Natural killer cell (primary cell): ENCODE measurements around the gene HM13. TPM values are rescaled to one million over a fixed set of nuclear protein-coding genes. Genes with fewer than 3 reads are reported as not detected.
"Not testable (repeated sequence)": the region's sequence is repeated elsewhere in the genome, so short reads cannot be mapped to it uniquely, and the experiment has no call there.

Experiments used
- ATAC-seq, 3 donors: fragments of 150-1000 bp in 2 of 3; fragments of 200-7000 bp in 1 of 3; cut with Tn5 transposase; 1 replicate in 1 of 3; 2 replicates in 2 of 3; pipeline ENCODE4 v1.10.0; 2021; ENCODE audit warnings: mild to moderate bottlenecking in 2 of 3, moderate library complexity in 2 of 3
- DNase-seq, 2 donors: peaks; one replicate each; pipeline versions ENCODE4 v3.0.0 to v3.0.0-alpha.2; 2013 to 2021; ENCODE audit warnings: mixed read lengths in 1 of 2
- H3K27ac ChIP-seq: one replicate; pipeline ENCODE4 v1.5.1; 2013; ENCODE audit warnings: mild to moderate bottlenecking, low read length
- H3K27me3 ChIP-seq: one replicate; pipeline ENCODE4 v1.6.1; 2013; ENCODE audit warnings: low read length; ENCODE audit not compliant: control insufficient read depth, insufficient read depth
- H3K36me3 ChIP-seq: one replicate; pipeline ENCODE4 v1.6.1; 2013; ENCODE audit warnings: low read length; ENCODE audit not compliant: control insufficient read depth, insufficient read depth
- H3K4me1 ChIP-seq: one replicate; pipeline ENCODE4 v1.6.1; 2013; ENCODE audit warnings: low read length; ENCODE audit not compliant: control insufficient read depth, insufficient read depth
- H3K4me3 ChIP-seq: one replicate; pipeline ENCODE4 v1.5.1; 2013; ENCODE audit warnings: low read length
- H3K9me3 ChIP-seq: one replicate; pipeline ENCODE4 v1.6.1; 2013; ENCODE audit warnings: low read length; ENCODE audit not compliant: control insufficient read depth, insufficient read depth
- H3K27ac Mint-ChIP-seq, 2 donors: one replicate each; pipeline ENCODE4 v1.8.0; 2022; ENCODE audit warnings: mild to moderate bottlenecking in 2 of 2, mixed read lengths in 2 of 2, moderate library complexity in 1 of 2
- H3K27me3 Mint-ChIP-seq, 2 donors: one replicate each; pipeline ENCODE4 v1.8.0; 2022; ENCODE audit warnings: low read depth in 2 of 2, mixed read lengths in 2 of 2
- H3K36me3 Mint-ChIP-seq: one replicate; pipeline ENCODE4 v1.8.0; 2022; ENCODE audit warnings: mixed read lengths
- H3K4me1 Mint-ChIP-seq, 2 donors: one replicate each; pipeline ENCODE4 v1.8.0; 2022; ENCODE audit warnings: mixed read lengths in 2 of 2
- H3K4me3 Mint-ChIP-seq: one replicate; pipeline ENCODE4 v1.8.0; 2022; ENCODE audit warnings: mild to moderate bottlenecking, moderate library complexity, mixed read lengths
- H3K9me3 Mint-ChIP-seq, 2 donors: one replicate each; pipeline ENCODE4 v1.8.0; 2022; ENCODE audit warnings: mixed read lengths in 2 of 2
- WGBS: methylation state at CpG from one replicate; pipeline ENCODE4 v1.1.7; 2013; ENCODE audit warnings: missing lambda C conversion rate; ENCODE audit not compliant: insufficient coverage; 5-methylcytosine and 5-hydroxymethylcytosine counted together
- intact Hi-C: fragments of 100-400 bp; cut with micrococcal nuclease; formaldehyde crosslinking; loops from one replicate; pipeline ENCODE4 v1.14.2; 2022
- total RNA-seq, 4 donors: library from RNA; stranded (reverse); fragments of 120-200 nt in 1 of 4; gene quantifications; one replicate each; pipeline versions ENCODE4 v1.2.3 to v1.2.4, GENCODE V29; 2013 to 2022
- TF ChIP-seq, protein P1 (sequence below): fragments of 200-600 bp; IDR thresholded peaks from one replicate; pipeline ENCODE4 v1.8.0; 2022; ENCODE audit warnings: antibody characterized with exemption

Gene HM13
- total RNA-seq, 3 donors from 2014 or later (not counting 1 experiment from before 2014, with no cell fraction given) = 97.5 to 135 (median 104) TPM

DNA sequence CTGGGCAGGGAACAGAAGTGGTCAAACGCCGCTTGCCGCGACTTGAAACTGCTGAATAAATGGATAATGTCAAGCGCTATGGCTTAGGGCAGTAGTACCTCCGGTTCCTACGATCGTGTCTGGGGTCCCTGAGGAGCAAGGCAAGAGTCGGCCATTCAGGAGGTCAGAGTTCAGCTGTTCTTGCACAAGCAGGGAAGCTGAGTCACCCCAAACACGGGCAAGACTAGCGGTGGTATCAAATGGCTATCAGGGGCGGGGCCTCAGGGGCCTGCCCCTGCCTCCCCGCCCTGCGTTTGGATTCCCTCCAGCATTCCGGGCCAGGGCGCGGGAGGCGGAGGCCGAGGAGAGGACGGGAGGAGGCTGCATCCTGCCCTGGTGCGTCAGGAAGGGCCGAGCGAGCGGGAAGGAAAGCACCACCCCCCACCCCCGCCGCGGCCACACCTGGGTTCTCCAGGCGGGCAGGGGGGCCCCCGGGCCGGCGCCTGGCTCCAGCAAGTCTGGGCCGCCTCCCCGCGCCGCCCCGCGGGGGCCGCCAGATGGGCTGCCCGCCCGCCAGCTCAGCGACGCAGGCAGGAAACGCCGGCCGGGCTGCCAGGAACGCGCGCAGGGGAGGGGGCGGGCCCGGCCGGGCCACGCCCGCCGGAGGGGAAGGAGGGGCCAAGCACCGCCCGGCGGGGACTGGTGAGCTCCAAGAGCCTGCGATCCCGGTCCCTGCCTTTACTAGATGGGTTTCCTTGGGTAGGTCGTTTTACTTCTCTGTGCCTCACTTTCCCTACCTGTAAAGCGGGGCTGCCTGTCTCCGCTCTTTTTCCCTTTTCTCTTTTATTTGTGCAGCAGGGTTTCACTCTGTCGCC lies 58.7 kb downstream of the HM13 start:
- Mint-ChIP-seq H3K4me3 (peak overlapping the region; percentile 93), H3K36me3 (no peaks in the 10 kb centered on the region), H3K27me3 (no peaks in the 10 kb centered on the region), H3K4me1 (peaks cover 18 to 26% of the 10 kb centered on the region in 2 donors), H3K27ac (peak overlapping the region; percentile 88 to 92), H3K9me3 (no peaks in the 10 kb centered on the region)
- H3K4me1 ChIP-seq = peaks cover 13% of the 10 kb centered on the region
- TF ChIP-seq, protein P1, sequence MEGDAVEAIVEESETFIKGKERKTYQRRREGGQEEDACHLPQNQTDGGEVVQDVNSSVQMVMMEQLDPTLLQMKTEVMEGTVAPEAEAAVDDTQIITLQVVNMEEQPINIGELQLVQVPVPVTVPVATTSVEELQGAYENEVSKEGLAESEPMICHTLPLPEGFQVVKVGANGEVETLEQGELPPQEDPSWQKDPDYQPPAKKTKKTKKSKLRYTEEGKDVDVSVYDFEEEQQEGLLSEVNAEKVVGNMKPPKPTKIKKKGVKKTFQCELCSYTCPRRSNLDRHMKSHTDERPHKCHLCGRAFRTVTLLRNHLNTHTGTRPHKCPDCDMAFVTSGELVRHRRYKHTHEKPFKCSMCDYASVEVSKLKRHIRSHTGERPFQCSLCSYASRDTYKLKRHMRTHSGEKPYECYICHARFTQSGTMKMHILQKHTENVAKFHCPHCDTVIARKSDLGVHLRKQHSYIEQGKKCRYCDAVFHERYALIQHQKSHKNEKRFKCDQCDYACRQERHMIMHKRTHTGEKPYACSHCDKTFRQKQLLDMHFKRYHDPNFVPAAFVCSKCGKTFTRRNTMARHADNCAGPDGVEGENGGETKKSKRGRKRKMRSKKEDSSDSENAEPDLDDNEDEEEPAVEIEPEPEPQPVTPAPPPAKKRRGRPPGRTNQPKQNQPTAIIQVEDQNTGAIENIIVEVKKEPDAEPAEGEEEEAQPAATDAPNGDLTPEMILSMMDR = no peak
- H3K9me3 ChIP-seq = no peaks in the 10 kb centered on the region
- peak overlapping the region; percentile 66 for H3K4me3 ChIP-seq
- intact Hi-C loops = loop anchor here (1.0 kb wide), 1 partner anchor 32 kb away; the partner anchor contains the start of gene ID1
- H3K27ac ChIP-seq = peak overlapping the region; percentile 74
- ATAC-seq = peak; percentile 90 to 97 (median 91)
- WGBS = under 1% methylated on average over 63 of the region's 63 CpGs
- DNase-seq = peak; percentile 78 to 93
- H3K36me3 ChIP-seq = peaks cover 6% of the 10 kb centered on the region
- H3K27me3 ChIP-seq = no peaks in the 10 kb centered on the region

DNA sequence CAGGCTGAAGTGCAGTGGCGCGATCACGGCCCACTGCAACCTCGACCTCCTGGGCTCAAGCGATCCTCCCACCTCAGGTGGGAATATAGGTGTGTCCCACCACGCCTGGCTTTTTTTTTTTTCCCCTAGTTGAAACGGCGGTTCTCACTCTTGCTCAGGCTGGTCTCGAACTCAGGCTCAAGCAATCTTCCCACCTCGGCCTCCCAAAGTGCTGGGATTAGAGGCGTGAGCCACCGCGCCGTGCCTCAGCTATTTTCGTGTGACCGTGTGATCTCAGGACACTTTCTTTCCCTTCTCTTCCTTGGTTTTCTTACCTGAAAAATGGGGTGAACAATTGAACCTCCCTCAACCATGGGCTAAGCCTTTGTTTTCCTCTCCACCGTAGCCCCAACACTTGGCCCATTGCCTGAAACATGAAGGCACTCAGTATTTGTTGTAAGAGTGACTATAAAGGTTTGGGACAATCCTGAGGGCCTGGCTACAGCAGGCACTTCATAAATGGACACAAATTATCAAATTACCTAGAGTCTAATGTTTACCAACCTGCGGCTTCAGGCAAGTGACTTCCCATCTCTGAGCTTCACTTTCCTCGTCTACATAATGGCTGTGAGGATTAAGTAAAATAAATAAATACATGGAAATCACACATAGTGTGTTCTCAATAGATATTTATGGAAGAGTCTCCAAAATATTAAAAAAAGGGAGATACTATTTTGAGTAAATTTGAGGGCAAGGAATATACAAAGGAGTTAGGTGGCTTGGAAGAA lies 59.5 kb downstream of the HM13 start:
- intact Hi-C loops = no loop called here
- peak overlapping the region; percentile 6 for H3K27ac ChIP-seq
- Mint-ChIP-seq H3K4me3 (peak overlapping the region; percentile 93), H3K27me3 (no peaks in the 10 kb centered on the region), H3K36me3 (no peaks in the 10 kb centered on the region), H3K4me1 (peaks cover 16 to 24% of the 10 kb centered on the region in 2 donors), H3K27ac (peak overlapping the region; percentile 88 to 92), H3K9me3 (no peaks in the 10 kb centered on the region)
- TF ChIP-seq, protein P1 = no peak
- H3K9me3 ChIP-seq = no peaks in the 10 kb centered on the region
- ATAC-seq = peak in 1 of 3 donors; percentile 1
- DNase-seq = no peak
- peaks cover 13% of the 10 kb centered on the region for H3K4me1 ChIP-seq
- H3K4me3 ChIP-seq = peak overlapping the region; percentile 47
- no peaks in the 10 kb centered on the region for H3K27me3 ChIP-seq
- WGBS = 32% methylated on average over 16 of the region's 19 CpGs
- no peaks in the 10 kb centered on the region for H3K36me3 ChIP-seq

DNA sequence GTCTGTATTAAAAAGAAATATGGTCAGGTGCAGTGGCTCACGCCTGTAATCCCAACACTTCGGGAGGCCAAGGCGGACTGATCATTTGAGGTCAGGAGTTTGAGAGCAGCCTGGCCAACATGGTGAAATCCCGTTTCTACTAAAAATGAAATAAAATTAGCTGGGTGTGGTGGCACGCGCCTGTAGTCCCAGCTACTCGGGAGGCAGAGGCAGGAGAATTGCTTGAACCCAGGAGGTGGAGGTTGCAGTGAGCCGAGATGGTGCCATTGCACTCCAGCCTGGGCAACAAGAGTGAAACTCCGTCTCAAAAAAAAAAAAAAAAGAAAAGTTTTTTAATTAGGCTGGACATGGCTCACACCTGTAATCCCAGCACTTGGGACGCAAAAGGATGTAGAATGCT lies 60.7 kb downstream of the HM13 start:
- WGBS = 96% methylated on average over 10 of the region's 10 CpGs
- H3K9me3 Mint-ChIP-seq, H3K9me3 ChIP-seq, H3K27ac ChIP-seq, DNase-seq, H3K27me3 ChIP-seq, ATAC-seq, H3K36me3 Mint-ChIP-seq, H3K27ac Mint-ChIP-seq, H3K4me3 Mint-ChIP-seq, H3K4me3 ChIP-seq, H3K36me3 ChIP-seq, intact Hi-C loops, H3K27me3 Mint-ChIP-seq: not testable (repeated sequence)
- peaks cover 16 to 18% of the 10 kb centered on the region in 2 donors for H3K4me1 Mint-ChIP-seq
- peaks cover 13% of the 10 kb centered on the region for H3K4me1 ChIP-seq

DNA sequence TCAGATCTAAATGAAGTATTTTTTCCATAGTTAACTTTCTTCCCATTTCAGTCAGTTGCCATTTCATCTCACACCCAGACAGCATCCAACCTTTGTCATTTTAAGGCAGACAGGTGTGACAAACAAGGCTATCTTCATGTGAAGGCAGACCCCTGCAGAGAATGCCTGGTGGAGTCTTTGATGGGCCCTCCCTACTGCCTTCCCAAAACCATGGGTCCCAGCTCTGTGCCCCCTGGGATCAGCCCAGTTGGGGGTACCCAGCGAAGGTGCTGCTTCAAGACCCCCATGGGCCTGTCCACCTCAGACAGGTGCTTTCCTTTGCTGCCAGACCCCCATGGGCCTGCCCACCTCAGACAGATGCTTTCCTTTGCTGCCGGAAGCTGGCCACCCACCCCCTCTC lies 62.5 kb downstream of the HM13 start:
- WGBS = 94% methylated on average over 2 of the region's 2 CpGs
- Mint-ChIP-seq H3K27ac (no peak overlapping the region), H3K4me1 (peaks cover 16 to 18% of the 10 kb centered on the region in 2 donors)

More for the DNA sequence above, 62.5 kb downstream of the HM13 start:
- TF ChIP-seq, protein P1 = no peak
- H3K4me1 ChIP-seq = peaks cover 13% of the 10 kb centered on the region
- Mint-ChIP-seq H3K27me3 (peaks cover 0 to 2% of the 10 kb centered on the region in 2 donors), H3K36me3 (no peaks in the 10 kb centered on the region), H3K9me3 (no peaks in the 10 kb centered on the region), H3K4me3 (no peak overlapping the region)
- no peak overlapping the region for H3K27ac ChIP-seq
- no peaks in the 10 kb centered on the region for H3K9me3 ChIP-seq
- no peaks in the 10 kb centered on the region for H3K36me3 ChIP-seq
- no peaks in the 10 kb centered on the region for H3K27me3 ChIP-seq
- H3K4me3 ChIP-seq = no peak overlapping the region
- intact Hi-C loops = no loop called here
- DNase-seq = no peak
- no peak for ATAC-seq
